Measurements from ENCODE around the gene RASGRP2. TPM values are rescaled to one million over a fixed set of nuclear protein-coding genes. Genes with fewer than 3 reads are reported as not detected.

Gene RASGRP2
- total and polyA plus RNA-seq, 2 of the 8 experiments (the other 6 are each of a cell fraction or from before 2014, with no cell fraction given), result 40.6 to 45.7 TPM

- TF ChIP-seq CTCF (IDR thresholded peaks at IDR 0.05; ENCODE audit: control extremely low read depth in 1 of 3, insufficient read depth in 1 of 3, low read depth in 1 of 3, low read length in 3 of 3) (no peak), SRF (IDR thresholded peaks at IDR 0.05; ENCODE audit: low read depth, low read length) (no peak), POU5F1 (IDR thresholded peaks at IDR 0.05; ENCODE audit: low read depth, low read length) (peak; percentile 3; the same call in 1 of the 2 replicates), MAFK (IDR thresholded peaks at IDR 0.05; ENCODE audit: low read depth, low read length) (peak; percentile 19; the same call in 1 of the 2 replicates), ZNF274 (IDR thresholded peaks at IDR 0.05; ENCODE audit: borderline replicate concordance, extremely low read depth, low read length) (no peak), FOSL1 (IDR thresholded peaks at IDR 0.05; ENCODE audit: insufficient read depth, low read depth, low read length) (no peak), JUN (IDR thresholded peaks at IDR 0.05; ENCODE audit: low read depth, low read length) (no peak), ATF2 (IDR thresholded peaks at IDR 0.05; ENCODE audit: low read length) (peak; percentile 80), NRF1 (IDR thresholded peaks at IDR 0.05; ENCODE audit: low read depth, low read length) (no peak), NANOG (IDR thresholded peaks at IDR 0.05; ENCODE audit: insufficient read depth, low read depth, low read length, poor library complexity, severe bottlenecking) (peak; percentile 14), PHF8 (conservative IDR thresholded peaks at IDR 0.05; ENCODE audit: low read depth, low read length) (no peak), POLR2A (IDR thresholded peaks at IDR 0.05; ENCODE audit: control extremely low read depth in 1 of 2, low read depth in 2 of 2, low read length in 2 of 2) (no peak; a peak in 1 of 3 replicates), CHD2 (IDR thresholded peaks at IDR 0.05; ENCODE audit: low read length) (no peak), SP2 (IDR thresholded peaks at IDR 0.05; ENCODE audit: low read length) (no peak), EZH2 (IDR thresholded peaks at IDR 0.05; ENCODE audit: low read depth, low read length, severe bottlenecking) (no peak), TEAD4 (IDR thresholded peaks at IDR 0.05; ENCODE audit: low read depth, low read length) (peak; percentile 83), TAF7 (optimal IDR thresholded peaks at IDR 0.05; ENCODE audit: borderline replicate concordance, low read depth, low read length) (peak; percentile 20), TBP (IDR thresholded peaks at IDR 0.05; ENCODE audit: low read depth, low read length) (0 out of 2 replicates have a peak, but pooled peaks have one; percentile 56), SP1 (IDR thresholded peaks at IDR 0.05; ENCODE audit: low read depth, low read length) (peak; percentile 9; the same call in 1 of the 2 replicates), SAP30 (IDR thresholded peaks at IDR 0.05; ENCODE audit: insufficient read depth, insufficient replicate concordance, low read length) (no peak)
These were observed 19.0 kb upstream of the RASGRP2 start (continued) for GRCh38 chr11:64762674-64763525.
